HG02981 (cell line): ENCODE measurements around the gene CACNA1I.

Source experiments
- ATAC-seq: cut with Tn5 transposase; IDR thresholded peaks from one replicate; pipeline ENCODE4 v1.9.1; 2021; ENCODE audit warnings: mild to moderate bottlenecking, moderate library complexity; ENCODE audit not compliant: unreplicated experiment

The CACNA1I gene

GRCh38 chr22:39595622-39596172 lies 25.1 kb downstream of the CACNA1I start:
- ATAC-seq = no peak

DNA sequence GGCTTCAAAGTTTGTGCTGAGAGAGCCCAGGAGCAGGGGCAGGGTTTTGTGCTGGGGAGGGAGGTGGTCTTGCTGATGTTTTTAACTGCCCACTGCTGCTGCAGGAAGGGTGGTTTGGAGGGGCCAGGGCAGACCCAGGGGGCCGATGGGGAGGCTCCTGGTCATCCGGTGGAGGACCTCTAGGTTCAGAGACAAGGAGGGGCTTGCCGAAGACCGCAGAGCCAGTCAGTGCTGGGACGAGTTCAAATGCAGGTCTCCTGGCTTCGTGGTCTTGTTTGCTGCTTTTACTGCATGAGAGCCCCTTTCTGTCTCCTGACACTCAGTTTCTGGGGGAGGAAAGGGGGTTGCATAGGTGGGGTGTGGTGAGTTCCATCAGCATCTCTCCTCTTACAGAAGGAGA lies 26.0 kb downstream of the CACNA1I start:
- no peak for ATAC-seq

DNA sequence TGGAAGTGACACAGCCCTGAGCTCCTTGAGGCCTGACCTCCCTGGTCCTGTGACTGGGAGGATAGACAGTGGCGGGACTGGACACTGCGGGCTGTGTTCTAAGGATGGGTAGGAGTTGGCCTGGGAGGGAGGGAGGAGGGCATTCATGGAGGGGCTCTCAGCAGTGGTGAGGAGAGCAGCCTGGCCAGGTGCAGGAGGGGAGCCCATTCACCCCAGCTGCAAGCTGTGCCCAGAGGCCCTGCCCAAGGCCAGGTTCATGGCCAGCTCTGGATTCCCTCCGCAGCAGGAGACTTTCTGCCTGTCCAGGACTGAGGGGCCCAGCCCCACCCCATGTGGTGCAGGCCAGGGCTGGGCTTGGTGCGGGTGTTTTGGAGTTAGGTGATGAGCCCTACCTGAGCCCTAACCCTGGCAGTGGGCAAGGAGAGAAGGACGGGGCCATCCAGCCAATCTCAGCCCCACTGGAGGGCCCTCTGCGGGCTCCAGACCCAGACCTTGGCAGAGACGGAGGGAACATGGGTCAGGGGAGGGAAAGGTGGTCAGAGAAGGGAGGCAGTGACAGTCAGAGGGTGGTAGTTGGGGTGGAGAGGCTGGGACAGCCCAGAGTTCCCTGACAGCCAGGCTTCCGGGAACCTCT lies 26.8 kb downstream of the CACNA1I start:
- ATAC-seq = no peak

DNA sequence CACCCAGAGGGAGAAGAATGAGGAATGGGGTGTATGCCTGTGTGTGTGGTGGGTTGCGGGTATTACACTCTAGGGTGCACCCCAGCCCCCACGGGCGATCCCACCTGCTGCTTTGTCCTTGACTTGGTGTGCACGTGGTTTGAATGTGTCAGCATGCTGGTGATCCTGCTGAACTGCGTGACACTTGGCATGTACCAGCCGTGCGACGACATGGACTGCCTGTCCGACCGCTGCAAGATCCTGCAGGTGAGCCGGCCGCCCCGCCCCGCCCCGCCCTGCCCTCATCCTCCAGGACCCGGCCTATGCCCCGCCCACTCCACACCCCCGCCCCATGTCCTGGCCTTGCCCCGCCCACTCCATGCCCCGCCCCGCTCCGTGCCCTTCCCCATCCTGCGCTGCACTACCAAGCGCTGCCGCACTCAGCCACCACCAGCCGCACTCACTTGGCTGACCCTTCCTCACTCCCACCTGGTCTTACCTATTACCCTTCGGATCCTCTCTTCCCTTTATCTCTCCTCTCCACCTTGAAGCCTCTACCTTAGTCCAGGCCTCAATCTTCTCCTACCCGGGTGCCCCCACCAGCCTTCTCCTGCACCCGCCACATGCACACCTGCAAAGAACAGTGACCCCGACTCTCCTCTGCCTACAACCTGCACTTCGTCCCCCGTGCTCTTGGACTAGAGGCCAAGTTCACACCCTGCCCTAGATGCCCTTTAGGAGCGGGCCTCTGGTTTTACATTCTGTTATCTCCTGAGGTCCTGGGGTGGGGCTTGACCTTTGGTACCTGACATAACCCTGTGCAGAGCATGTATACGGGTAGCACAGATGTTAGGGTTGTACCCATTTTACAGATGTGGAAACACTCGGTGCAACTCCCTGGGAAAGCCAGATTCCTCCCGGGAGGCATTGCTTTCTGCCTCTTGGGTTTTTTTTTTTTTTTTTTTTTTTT lies 27.7 kb downstream of the CACNA1I start:
- ATAC-seq = no peak

GRCh38 chr22:39600491-39601179 lies 30.1 kb downstream of the CACNA1I start:
- no peak for ATAC-seq

DNA sequence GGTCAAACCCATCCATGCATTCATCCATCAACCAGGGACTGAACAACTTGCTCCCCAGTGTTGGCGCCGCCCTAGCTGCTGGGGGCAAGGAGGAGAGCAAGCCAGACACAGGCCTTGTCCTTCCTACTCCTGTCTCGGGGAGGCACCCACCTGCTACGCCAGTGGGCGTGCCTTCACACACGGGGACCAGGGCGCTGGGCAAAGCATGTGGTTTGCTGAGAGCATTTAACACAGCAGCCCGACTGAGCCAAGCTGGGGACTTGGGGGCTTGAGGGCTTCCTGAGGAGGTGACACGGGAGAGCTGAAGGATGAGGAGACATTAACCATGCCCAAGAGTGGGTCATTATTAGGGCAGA lies 30.6 kb downstream of the CACNA1I start:
- no peak for ATAC-seq

- ATAC-seq = no peak
Measured at GRCh38 chr22:39603345-39603744, 32.8 kb downstream of the CACNA1I start.

- no peak for ATAC-seq
Measured at GRCh38 chr22:39610246-39610645, 39.7 kb downstream of the CACNA1I start.

DNA sequence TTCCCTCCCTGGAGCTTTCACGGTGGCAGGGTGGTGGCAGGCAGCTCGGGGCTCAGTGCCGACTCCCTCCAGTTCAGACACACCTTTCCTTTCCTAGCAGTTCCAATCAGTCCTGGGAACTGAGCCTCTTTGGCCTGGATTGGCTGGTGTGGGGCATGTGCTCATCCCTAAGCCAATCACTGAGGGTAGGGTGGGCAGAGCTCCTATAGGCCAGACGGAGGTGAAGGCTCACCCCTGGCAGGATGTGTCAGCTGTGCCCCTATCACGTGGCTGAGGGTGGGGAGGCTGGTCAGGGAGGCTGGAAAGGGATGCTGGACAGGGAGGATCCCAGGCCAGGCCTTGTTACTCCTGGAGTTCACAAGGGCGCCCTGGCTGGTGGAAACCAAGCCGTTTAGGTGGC lies 40.2 kb downstream of the CACNA1I start:
- no peak for ATAC-seq

DNA sequence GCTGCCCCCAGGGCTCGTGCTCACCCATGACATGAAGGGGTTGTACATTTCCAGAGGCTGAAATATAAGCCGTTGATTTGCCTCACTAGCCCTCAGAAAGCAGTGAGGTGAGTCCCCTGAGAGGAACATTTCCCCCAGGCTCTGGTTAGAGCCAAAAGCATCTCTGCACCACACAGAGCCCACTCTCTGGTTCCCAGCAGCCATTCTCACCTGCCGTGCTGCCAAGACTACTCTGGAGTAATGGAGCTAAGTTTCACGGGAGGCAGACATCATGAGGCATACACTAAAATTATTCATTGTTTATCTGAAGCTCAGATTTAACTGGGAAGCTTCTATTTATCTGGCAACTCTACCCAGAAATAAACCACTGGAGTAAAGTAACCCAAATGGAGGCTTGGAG lies 40.8 kb downstream of the CACNA1I start:
- ATAC-seq = no peak

DNA sequence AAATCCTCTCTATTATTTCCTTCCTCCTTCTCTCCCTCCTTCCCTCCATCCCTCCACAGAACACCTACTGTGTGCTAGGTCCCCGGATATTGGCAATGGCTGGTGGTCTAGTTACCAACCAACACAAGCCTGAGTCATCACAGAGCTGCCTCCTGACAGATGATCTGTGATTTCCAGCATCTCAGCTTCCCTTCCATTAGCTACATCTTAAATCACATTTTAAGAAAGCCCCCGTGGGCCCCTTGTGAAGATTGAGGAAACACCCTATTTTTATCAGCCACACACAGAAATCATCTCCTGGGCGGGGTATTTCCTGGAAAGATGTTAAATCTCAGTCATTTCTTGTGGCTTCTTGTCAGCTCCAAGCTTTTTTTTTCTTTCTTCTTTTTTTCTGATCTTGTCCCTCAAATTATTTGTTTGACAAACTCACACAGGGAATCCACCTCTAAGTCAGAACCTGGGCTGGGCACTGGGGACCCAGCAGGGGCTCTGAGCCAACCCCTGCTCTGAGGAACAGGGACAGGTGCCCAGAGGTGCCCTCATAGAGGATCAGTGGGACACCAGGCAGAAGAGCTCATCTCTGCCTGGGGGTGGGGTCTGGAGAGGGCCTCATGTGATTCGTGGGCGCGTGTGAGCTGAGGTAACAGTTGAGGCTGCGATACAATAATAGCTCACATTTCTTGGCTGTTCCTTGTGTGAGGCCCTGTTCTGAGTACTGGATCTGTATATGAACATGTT lies 42.4 kb downstream of the CACNA1I start:
- no peak for ATAC-seq

DNA sequence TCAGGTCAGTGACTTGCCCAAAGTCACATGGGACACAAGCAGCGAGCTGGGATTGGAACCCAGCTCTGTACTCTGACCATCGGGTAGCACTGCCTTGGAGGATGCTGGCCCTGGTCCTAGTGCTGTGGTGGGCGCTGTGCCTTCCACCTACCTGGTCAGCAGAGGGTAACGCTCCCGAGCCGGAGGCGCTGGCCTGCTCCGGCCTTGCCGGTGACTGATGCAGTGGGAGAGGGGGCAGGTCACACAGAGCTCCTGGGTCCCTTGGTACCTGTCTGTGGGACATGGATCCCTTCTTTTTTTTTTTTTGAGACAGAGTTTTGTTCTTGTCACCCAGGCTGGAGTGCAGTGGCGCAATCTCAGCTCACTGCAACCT lies 43.0 kb downstream of the CACNA1I start:
- ATAC-seq = no peak

DNA sequence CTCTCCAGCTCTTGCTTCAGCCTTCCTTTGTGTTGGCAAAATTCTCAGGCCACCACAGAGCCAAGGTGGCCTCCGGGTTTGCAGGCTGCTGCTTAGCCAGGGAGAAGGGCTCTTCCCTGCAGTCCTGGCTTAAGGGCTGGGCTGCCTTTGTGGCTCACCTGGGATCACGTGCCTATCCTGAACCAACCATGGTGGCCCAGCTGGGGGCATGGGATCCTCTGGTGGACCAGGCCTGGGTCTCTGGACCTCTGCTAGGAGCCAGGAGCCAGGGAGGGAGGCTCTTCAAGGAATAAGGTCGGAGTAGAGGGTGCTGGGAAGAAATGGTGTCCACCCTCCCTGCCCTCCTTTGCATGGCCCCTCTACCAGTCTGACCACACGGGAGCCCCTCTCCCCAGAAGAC lies 43.9 kb downstream of the CACNA1I start:
- ATAC-seq = no peak

DNA sequence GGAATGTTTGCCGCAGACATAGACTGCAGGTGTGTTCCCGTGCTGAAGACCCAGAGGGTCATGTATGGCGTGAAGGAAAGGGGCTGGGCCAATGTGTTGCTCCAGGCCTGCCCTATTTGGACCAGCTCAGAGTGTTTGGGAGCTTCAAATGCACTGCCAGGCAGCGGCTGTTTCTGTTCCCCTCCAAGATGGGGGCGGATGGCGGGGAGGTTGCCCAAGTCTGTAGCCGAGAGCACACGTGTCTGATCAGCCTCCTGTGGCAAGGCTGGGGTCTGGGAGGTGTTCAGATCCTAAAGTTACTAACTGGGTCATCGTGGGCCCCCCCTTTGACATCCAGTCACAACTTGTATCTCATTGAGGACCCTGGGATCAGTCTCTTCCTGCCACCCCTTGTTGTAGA lies 45.5 kb downstream of the CACNA1I start:
- ATAC-seq = no peak

GRCh38 chr22:39616781-39617180 lies 46.2 kb downstream of the CACNA1I start:
- no peak for ATAC-seq

- ATAC-seq = no peak
Measured at GRCh38 chr22:39617342-39617741, 46.8 kb downstream of the CACNA1I start.

- ATAC-seq = no peak
Measured at GRCh38 chr22:39617970-39618757, 47.6 kb downstream of the CACNA1I start.

DNA sequence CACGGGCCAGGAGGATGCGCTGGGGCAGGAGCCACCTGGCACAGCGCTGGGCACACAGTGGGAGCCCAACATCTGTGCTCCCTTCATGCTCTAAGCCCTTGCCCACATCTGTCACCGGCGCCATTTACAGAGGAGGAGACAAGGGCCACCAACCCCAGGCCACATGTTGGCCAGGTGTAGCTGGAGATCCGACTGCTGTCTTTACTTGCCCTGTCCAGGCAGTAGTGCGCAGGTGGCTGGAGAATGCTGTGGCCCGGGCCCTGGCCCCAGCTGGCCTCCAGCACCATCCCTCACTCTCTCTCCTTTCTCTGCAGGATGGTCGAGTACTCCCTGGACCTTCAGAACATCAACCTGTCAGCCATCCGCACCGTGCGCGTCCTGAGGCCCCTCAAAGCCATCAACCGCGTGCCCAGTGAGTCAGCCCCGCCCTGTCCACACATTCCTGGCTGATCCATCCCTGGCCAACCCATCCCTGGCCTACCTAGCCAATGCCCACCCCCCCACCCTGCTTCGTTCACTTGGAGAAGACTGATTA lies 48.5 kb downstream of the CACNA1I start:
- ATAC-seq = no peak

DNA sequence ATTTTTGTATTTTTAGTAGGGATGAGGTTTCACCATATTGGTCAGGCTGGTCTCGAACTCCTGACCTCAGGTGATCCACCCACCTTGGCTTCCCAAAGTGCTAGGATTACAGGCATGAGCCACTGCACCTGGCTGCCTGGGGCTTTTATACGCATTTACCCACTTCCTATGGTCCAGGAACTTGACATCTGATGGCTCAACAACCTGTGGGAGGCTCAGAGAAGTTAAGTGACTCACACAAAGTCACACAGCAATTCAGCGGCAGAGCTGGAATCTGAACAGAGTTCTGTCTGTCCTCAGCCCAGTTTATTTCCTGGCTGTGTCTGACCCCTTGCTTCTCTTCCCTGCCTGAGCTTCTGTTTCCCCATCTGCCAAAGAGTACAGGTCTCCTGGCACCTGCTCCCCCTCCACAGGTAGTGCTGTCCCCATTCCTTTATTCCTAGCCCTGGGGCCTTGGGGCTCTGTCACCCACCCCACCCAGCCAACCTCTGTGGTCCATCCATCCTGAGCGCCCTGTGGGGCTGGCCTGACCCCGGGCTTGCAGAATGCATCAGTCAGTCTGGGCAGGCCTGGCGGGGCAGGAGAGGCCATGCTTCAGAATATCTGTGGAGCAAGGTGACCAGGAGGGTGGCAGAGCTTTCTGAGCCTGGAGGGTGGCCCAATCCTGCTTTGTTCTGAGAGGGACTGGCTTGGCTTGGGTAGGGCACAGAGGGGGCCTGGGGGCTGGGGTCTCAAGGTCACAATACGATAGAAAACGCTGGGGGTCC lies 50.6 kb downstream of the CACNA1I start:
- no peak for ATAC-seq
